Spleen (tissue), 11 donors: Measurements from ENCODE around the gene TCF3. TPM values are rescaled to one million over a fixed set of nuclear protein-coding genes. Genes with fewer than 3 reads are reported as not detected.

Experiments
- DNase-seq: peaks from one replicate; pipeline ENCODE4 v3.0.0-alpha.2; 2020
- H3K27ac ChIP-seq, 8 donors: fragments of 200-600 bp; sonication (generic) in 7 of 8; 1 replicate in 4 of 8; 2 replicates in 4 of 8; pipeline versions ENCODE4 v1.5.0 to v1.8.0; 2016 to 2021; ENCODE audit warnings: inconsistent platforms in 4 of 8, mild to moderate bottlenecking in 4 of 8, moderate library complexity in 1 of 8
- H3K27me3 ChIP-seq, 7 donors: fragments of 200-600 bp; sonication (generic) in 6 of 7; replicated peaks in 1 of 7; 1 replicate in 4 of 7; 2 replicates in 3 of 7; pipeline versions ENCODE4 v1.5.0 to v1.8.0; 2016 to 2021; ENCODE audit warnings: inconsistent platforms in 3 of 7, mild to moderate bottlenecking in 1 of 7
- H3K36me3 ChIP-seq, 6 donors: fragments of 200-600 bp; sonication (generic) in 5 of 6; 1 replicate in 4 of 6; 2 replicates in 2 of 6; pipeline versions ENCODE4 v1.5.0 to v1.8.0; 2016 to 2021; ENCODE audit warnings: inconsistent platforms in 2 of 6
- H3K4me1 ChIP-seq, 6 donors: fragments of 200-600 bp; sonication (generic) in 5 of 6; 1 replicate in 3 of 6; 2 replicates in 3 of 6; pipeline versions ENCODE4 v1.5.0 to v1.8.0; 2016 to 2021; ENCODE audit warnings: inconsistent platforms in 3 of 6
- H3K4me3 ChIP-seq, 8 donors: fragments of 200-600 bp; sonication (generic) in 7 of 8; 1 replicate in 4 of 8; 2 replicates in 4 of 8; pipeline versions ENCODE4 v1.5.0 to v1.8.0; 2016 to 2021; ENCODE audit warnings: inconsistent platforms in 4 of 8, mild to moderate bottlenecking in 4 of 8, moderate library complexity in 2 of 8
- H3K9me3 ChIP-seq, 8 donors: fragments of 200-600 bp; sonication (generic) in 7 of 8; 1 replicate in 4 of 8; 2 replicates in 4 of 8; pipeline versions ENCODE4 v1.5.0 to v1.8.0; 2016 to 2021; ENCODE audit warnings: inconsistent platforms in 4 of 8
- CTCF ChIP-seq, 11 experiments: fragments of 200-600 bp in 7 of 11; fragments of 450-650 bp in 4 of 11; sonication (generic) in 4 of 11; IDR thresholded peaks in 8 of 11; conservative IDR thresholded peaks in 3 of 11; 1 replicate in 7 of 11; 2 replicates in 4 of 11; pipeline versions ENCODE4 v1.4.0 to v1.8.0; 2016 to 2021; ENCODE audit warnings: antibody characterized with exemption in 11 of 11, inconsistent platforms in 4 of 11, mild to moderate bottlenecking in 1 of 11
- POLR2A ChIP-seq, 3 donors: fragments of 450-650 bp; IDR thresholded peaks; one replicate each; pipeline ENCODE4 v1.5.1; 2017; ENCODE audit warnings: antibody characterized with exemption in 3 of 3, mild to moderate bottlenecking in 1 of 3
- POLR2AphosphoS5 ChIP-seq, 3 donors: sonication (generic); formaldehyde crosslinking; IDR thresholded peaks; one replicate each; pipeline ENCODE4 v1.5.1; 2017; ENCODE audit warnings: antibody characterized with exemption in 3 of 3
- WGBS, 5 donors: extraction: QIAGEN DNeasy Blood & Tissue Kit in 3 of 5; methylation state at CpG; one replicate each; pipeline versions ENCODE4 v1.1.5 to v1.1.7; 2013 to 2018; 5-methylcytosine and 5-hydroxymethylcytosine counted together
- intact Hi-C: fragments of 100-400 bp; cut with DNase I; formaldehyde crosslinking; loops from one replicate; pipeline ENCODE4 v1.15.0; 2023; ENCODE audit warnings: low total_unique reads
- polyA plus RNA-seq, 3 donors: library from polyadenylated mRNA; stranded (reverse); fragments of 200-250 nt; gene quantifications; one replicate each; pipeline ENCODE4 v1.2.1, GENCODE V29; 2013
- total RNA-seq, 7 donors: library from RNA; depleted of rRNA in 3 of 7; stranded (reverse); fragments of >200 nt in 3 of 7; fragmentation: NEBNext Ultra II Directional in 4 of 7; extraction: Animal tissue kit (Norgen Biotek cat#: 25700) in 4 of 7; gene quantifications; one replicate each; pipeline versions ENCODE4 v1.1.0 to v1.2.1, GENCODE V29; 2016 to 2021
- donor health status: healthy with polysubstance abuse.
- donor health status: DM: no; HTN: no; CAD: no; lungs with moderate emphysema.
- donor health status: DM: no; HTN: no; CAD: no.
- donor health status: Bipolar disorder and iron deficiency.
- donor health status: healthy.
- donor health status: DM: no; HTN: no; CAD: no.
- donor health status: DM: yes; HTN: yes; CAD: no.

TCF3 gene
- total and polyA plus RNA-seq, 10 donors, result 79.2 to 135 (median 100) TPM

DNA sequence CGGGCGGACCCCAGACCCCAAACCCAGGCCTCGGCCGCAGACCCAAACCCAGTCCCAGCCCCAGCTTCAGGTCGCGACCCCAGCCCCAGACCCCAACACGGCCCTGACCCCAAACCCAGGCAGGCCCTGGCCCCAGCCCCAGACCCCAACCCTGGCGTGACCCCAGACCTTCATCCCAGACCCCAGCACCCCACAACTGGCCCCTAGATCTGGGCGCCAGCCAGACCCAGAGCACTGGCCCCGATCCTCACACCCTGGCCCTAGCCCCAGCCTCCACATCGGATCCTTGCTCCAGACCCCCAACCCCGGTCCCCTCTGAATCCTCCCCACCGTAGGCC is 67.2 kb downstream of the TCF3 start:
- peaks cover 0 to 60% (median 45%) of the 10 kb centered on the region in 6 donors for H3K36me3 ChIP-seq

GRCh38 chr19:1584500-1585242 is 67.7 kb downstream of the TCF3 start:
- peak in 2 of 3 donors; percentile 40 to 41 for TF ChIP-seq POLR2AphosphoS5 (IDR thresholded peaks at IDR 0.05)
- no peak for TF ChIP-seq POLR2A (IDR thresholded peaks at IDR 0.05)
- Histone ChIP-seq H3K27ac (no peak overlapping the region), H3K4me3 (no peak overlapping the region), H3K4me1 (peaks cover 0 to 46% (median 13%) of the 10 kb centered on the region in 6 donors), H3K36me3 (peaks cover 0 to 66% (median 50%) of the 10 kb centered on the region in 6 donors), H3K9me3 (no peaks in the 10 kb centered on the region), H3K27me3 (no peaks in the 10 kb centered on the region)
- no peak for DNase-seq
- 94 to 98% (median 96%) methylated on average over 36 to 87 of the region's 87 CpGs for WGBS, 5 donors
- intact Hi-C loops, result no loop called here

More for the DNA sequence above, 67.2 kb downstream of the TCF3 start:
- Histone ChIP-seq H3K4me1 (peaks cover 0 to 46% (median 16%) of the 10 kb centered on the region in 6 donors), H3K27ac (no peak overlapping the region), H3K27me3 (no peaks in the 10 kb centered on the region), H3K9me3 (no peaks in the 10 kb centered on the region), H3K4me3 (no peak overlapping the region)
- TF ChIP-seq CTCF (IDR thresholded peaks at IDR 0.05 in 8 of 11, conservative IDR thresholded peaks at IDR 0.05 in 3 of 11) (no peak), POLR2A (IDR thresholded peaks at IDR 0.05) (no peak), POLR2AphosphoS5 (IDR thresholded peaks at IDR 0.05) (no peak)
- no peak for DNase-seq
- intact Hi-C loops, result no loop called here
- WGBS, 5 donors, result 91 to 97% (median 94%) methylated on average over 12 to 13 of the region's 13 CpGs

DNA sequence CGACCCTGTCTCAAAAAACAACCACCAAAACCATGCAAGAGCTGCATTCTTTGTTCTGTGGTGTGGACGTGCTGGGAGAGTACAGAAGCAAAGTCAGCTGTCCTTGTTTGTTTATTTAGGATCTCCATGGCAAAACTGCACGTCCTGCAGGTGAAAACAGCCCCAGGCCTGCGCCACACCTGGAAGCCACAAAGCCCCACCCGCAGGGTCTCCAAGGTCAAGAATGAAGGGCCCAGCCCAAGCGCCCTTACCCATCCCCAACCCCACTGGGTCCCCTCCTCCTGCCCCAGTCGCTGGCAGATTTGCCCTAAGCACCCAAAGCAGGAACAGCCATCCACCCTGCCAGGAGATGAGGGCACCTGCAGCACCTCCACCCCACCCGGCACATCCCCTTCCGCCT is 70.2 kb downstream of the TCF3 start:
- H3K4me3 ChIP-seq, result no peak overlapping the region
- H3K4me1 ChIP-seq, result peaks cover 0 to 26% (median 10%) of the 10 kb centered on the region in 6 donors
- intact Hi-C loops, result no loop called here
- DNase-seq, result no peak
- no peak overlapping the region for H3K27ac ChIP-seq
- H3K9me3 ChIP-seq, result no peaks in the 10 kb centered on the region
- H3K36me3 ChIP-seq, result peaks cover 0 to 90% (median 72%) of the 10 kb centered on the region in 6 donors
- TF ChIP-seq POLR2AphosphoS5 (IDR thresholded peaks at IDR 0.05) (no peak), CTCF (IDR thresholded peaks at IDR 0.05 in 8 of 11, conservative IDR thresholded peaks at IDR 0.05 in 3 of 11) (no peak), POLR2A (IDR thresholded peaks at IDR 0.05) (no peak)
- H3K27me3 ChIP-seq, result no peaks in the 10 kb centered on the region
- WGBS, 5 donors, result 90 to 96% (median 95%) methylated on average over 8 to 9 of the region's 9 CpGs

DNA sequence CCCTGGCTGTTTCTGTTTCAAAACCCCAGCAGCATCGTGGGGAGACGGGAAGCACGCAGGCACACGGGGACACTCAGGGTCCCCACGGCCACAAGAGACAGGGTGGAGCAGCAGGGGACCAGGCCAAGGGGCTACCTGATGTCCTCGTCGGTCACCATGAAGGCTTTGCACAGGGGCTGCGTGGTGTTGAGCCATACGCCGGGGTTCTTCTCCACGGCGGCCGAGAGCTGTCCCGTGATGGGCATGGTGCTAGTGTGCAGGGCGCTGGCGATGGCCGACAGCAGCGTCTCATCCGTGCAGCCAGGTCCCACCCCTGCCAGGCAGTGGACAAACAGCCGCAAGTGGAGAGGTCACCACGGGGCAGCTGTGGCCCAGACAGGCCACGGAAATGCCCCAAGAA is 71.5 kb downstream of the TCF3 start:
- Histone ChIP-seq H3K27me3 (no peaks in the 10 kb centered on the region), H3K36me3 (peaks cover 0 to 100% (median 79%) of the 10 kb centered on the region in 6 donors), H3K4me1 (peaks cover 0 to 21% (median 8%) of the 10 kb centered on the region in 6 donors), H3K4me3 (no peak overlapping the region), H3K9me3 (no peaks in the 10 kb centered on the region), H3K27ac (peak overlapping the region in 4 of 8 donors; percentile 35 to 55 (median 41))
- TF ChIP-seq POLR2AphosphoS5 (IDR thresholded peaks at IDR 0.05) (peak in 1 of 3 donors; percentile 18), CTCF (IDR thresholded peaks at IDR 0.05 in 8 of 11, conservative IDR thresholded peaks at IDR 0.05 in 3 of 11) (no peak)
- 94 to 96% (median 95%) methylated on average over 20 to 22 of the region's 22 CpGs for WGBS, 5 donors
- intact Hi-C loops, result no loop called here
- no peak for DNase-seq
